ENCODE measurements around the gene DRC3.

- TF ChIP-seq, protein P1, sequence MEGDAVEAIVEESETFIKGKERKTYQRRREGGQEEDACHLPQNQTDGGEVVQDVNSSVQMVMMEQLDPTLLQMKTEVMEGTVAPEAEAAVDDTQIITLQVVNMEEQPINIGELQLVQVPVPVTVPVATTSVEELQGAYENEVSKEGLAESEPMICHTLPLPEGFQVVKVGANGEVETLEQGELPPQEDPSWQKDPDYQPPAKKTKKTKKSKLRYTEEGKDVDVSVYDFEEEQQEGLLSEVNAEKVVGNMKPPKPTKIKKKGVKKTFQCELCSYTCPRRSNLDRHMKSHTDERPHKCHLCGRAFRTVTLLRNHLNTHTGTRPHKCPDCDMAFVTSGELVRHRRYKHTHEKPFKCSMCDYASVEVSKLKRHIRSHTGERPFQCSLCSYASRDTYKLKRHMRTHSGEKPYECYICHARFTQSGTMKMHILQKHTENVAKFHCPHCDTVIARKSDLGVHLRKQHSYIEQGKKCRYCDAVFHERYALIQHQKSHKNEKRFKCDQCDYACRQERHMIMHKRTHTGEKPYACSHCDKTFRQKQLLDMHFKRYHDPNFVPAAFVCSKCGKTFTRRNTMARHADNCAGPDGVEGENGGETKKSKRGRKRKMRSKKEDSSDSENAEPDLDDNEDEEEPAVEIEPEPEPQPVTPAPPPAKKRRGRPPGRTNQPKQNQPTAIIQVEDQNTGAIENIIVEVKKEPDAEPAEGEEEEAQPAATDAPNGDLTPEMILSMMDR (conservative IDR thresholded peaks at IDR 0.05; ENCODE audit: low read depth, low read length): no peak
- TF ChIP-seq EZH2 (IDR thresholded peaks at IDR 0.05; ENCODE audit: borderline replicate concordance, low read depth, low read length, poor library complexity, severe bottlenecking): no peak
These were observed 38.9 kb upstream of the DRC3 start for GRCh38 chr17:17933775-17934174.
